ENCODE data around the gene MMGT1.

- no peak for TF ChIP-seq CTCF (IDR thresholded peaks at IDR 0.05)
- TF ChIP-seq POLR2A (IDR thresholded peaks at IDR 0.05) = no peak
Measured at GRCh38 chrX:135923353-135923752, 50.4 kb downstream of the MMGT1 start.
